Measurements from ENCODE around the gene DHFR2. TPM values are rescaled to one million over a fixed set of nuclear protein-coding genes. Genes with fewer than 3 reads are reported as not detected.

DHFR2 gene
- total and polyA plus RNA-seq, 2 donors (not counting 1 experiment from before 2014, with no cell fraction given) = 0.91 to 8.1 TPM

- intact Hi-C loops (cut with micrococcal nuclease) = no loop called here
- H3K36me3 ChIP-seq (replicated peaks in 1 of 2; ENCODE audit: control extremely low read depth in 1 of 2, control insufficient read depth in 1 of 2, extremely low read depth in 1 of 2, insufficient read depth in 2 of 2, low read length in 1 of 2) = no peaks in the 10 kb centered on the region
- Mint-ChIP-seq H3K27me3 (no peaks in the 10 kb centered on the region), H3K4me1 (peaks cover 6% of the 10 kb centered on the region), H3K4me3 (no peak overlapping the region), H3K27ac (no peak overlapping the region), H3K9me3 (ENCODE audit: insufficient read depth) (no peaks in the 10 kb centered on the region)
- no peaks in the 10 kb centered on the region for H3K4me1 ChIP-seq (ENCODE audit: control insufficient read depth in 2 of 2, insufficient read depth in 2 of 2, low read length in 2 of 2)
- TF ChIP-seq EZH2 (IDR thresholded peaks at IDR 0.05; ENCODE audit: borderline replicate concordance, insufficient read depth, low read depth, low read length, poor library complexity, severe bottlenecking) = no peak
- no peak for TF ChIP-seq CTCF (IDR thresholded peaks at IDR 0.05)
- no peak overlapping the region for H3K27ac ChIP-seq (ENCODE audit: low read length in 2 of 2)
- ChIA-PET POLR2A (no interaction called here), CTCF (interaction anchor here (0.5 kb wide), 1 partner anchor 12 kb away, joined by 3 read pairs; no protein-coding TSS in a partner anchor)
- WGBS (ENCODE audit: insufficient coverage) = 100% methylated on average over 1 of the region's 2 CpGs
- DNase-seq = no peak
- H3K79me2 ChIP-seq (ENCODE audit: control insufficient read depth, insufficient read depth, low read length) = no peaks in the 10 kb centered on the region
- no peak overlapping the region for H3K4me2 ChIP-seq (replicated peaks; ENCODE audit: low read depth, low read length, poor library complexity, severe bottlenecking)
- no peak overlapping the region for H3K9ac ChIP-seq (ENCODE audit: low read length)
- no peak for ATAC-seq (ENCODE audit: low read depth)
- H3K4me3 ChIP-seq (ENCODE audit: control extremely low read depth in 1 of 5, extremely low read depth in 1 of 5, insufficient read depth in 1 of 5, low read depth in 2 of 5, low read length in 4 of 5) = no peak overlapping the region
- no peak overlapping the region for H2AFZ ChIP-seq (ENCODE audit: insufficient read depth, low read depth, low read length, poor library complexity, severe bottlenecking)
- H3K9me3 ChIP-seq (ENCODE audit: control extremely low read depth in 1 of 3, control insufficient read depth in 2 of 3, insufficient read depth in 1 of 3, low read length in 2 of 3) = no peaks in the 10 kb centered on the region
- no peaks in the 10 kb centered on the region for H3K27me3 ChIP-seq (replicated peaks in 1 of 4; ENCODE audit: control extremely low read depth in 1 of 4, control insufficient read depth in 3 of 4, insufficient read depth in 4 of 4, low read length in 3 of 4)
- H4K20me1 ChIP-seq (ENCODE audit: control insufficient read depth, insufficient read depth, low read length, poor library complexity, severe bottlenecking) = no peaks in the 10 kb centered on the region
Measured at GRCh38 chr3:94019659-94020058, 43.1 kb downstream of the DHFR2 start.

GRCh38 chr3:94015025-94015424, 47.7 kb downstream of the DHFR2 start:
- Histone ChIP-seq H3K27ac (ENCODE audit: low read length in 2 of 2) (no peak overlapping the region), H4K20me1 (ENCODE audit: control insufficient read depth, insufficient read depth, low read length, poor library complexity, severe bottlenecking) (no peaks in the 10 kb centered on the region), H2AFZ (ENCODE audit: insufficient read depth, low read depth, low read length, poor library complexity, severe bottlenecking) (no peak overlapping the region), H3K9ac (ENCODE audit: low read length) (no peak overlapping the region), H3K4me3 (ENCODE audit: control extremely low read depth in 1 of 5, extremely low read depth in 1 of 5, insufficient read depth in 1 of 5, low read depth in 2 of 5, low read length in 4 of 5) (no peak overlapping the region), H3K27me3 (replicated peaks in 1 of 4; ENCODE audit: control extremely low read depth in 1 of 4, control insufficient read depth in 3 of 4, insufficient read depth in 4 of 4, low read length in 3 of 4) (no peaks in the 10 kb centered on the region), H3K4me1 (ENCODE audit: control insufficient read depth in 2 of 2, insufficient read depth in 2 of 2, low read length in 2 of 2) (no peaks in the 10 kb centered on the region), H3K36me3 (replicated peaks in 1 of 2; ENCODE audit: control extremely low read depth in 1 of 2, control insufficient read depth in 1 of 2, extremely low read depth in 1 of 2, insufficient read depth in 2 of 2, low read length in 1 of 2) (no peaks in the 10 kb centered on the region), H3K79me2 (ENCODE audit: control insufficient read depth, insufficient read depth, low read length) (no peaks in the 10 kb centered on the region), H3K4me2 (replicated peaks; ENCODE audit: low read depth, low read length, poor library complexity, severe bottlenecking) (no peak overlapping the region), H3K9me3 (ENCODE audit: control extremely low read depth in 1 of 3, control insufficient read depth in 2 of 3, insufficient read depth in 1 of 3, low read length in 2 of 3) (no peaks in the 10 kb centered on the region)
- intact Hi-C loops (cut with micrococcal nuclease) = no loop called here
- ChIA-PET CTCF (no interaction called here), POLR2A (no interaction called here)
- Mint-ChIP-seq H3K4me3 (no peak overlapping the region), H3K9me3 (ENCODE audit: insufficient read depth) (no peaks in the 10 kb centered on the region), H3K4me1 (peaks cover 8% of the 10 kb centered on the region), H3K27ac (no peak overlapping the region), H3K27me3 (no peaks in the 10 kb centered on the region)
- no peak for DNase-seq
- ATAC-seq (ENCODE audit: low read depth) = no peak
- TF ChIP-seq EZH2 (IDR thresholded peaks at IDR 0.05; ENCODE audit: borderline replicate concordance, insufficient read depth, low read depth, low read length, poor library complexity, severe bottlenecking) (no peak), CTCF (IDR thresholded peaks at IDR 0.05) (no peak)
- WGBS (ENCODE audit: insufficient coverage) = no CpG with 5 or more reads among the region's 1 CpG
